ENCODE data around the gene DDX39B.

GRCh38 chr6:31547727-31548543 is 6.1 kb upstream of the DDX39B start:
- no peak for TF ChIP-seq REST (IDR thresholded peaks at IDR 0.05; ENCODE audit: insufficient read depth in 1 of 2, low read depth in 2 of 2, low read length in 2 of 2)
- no peak for TF ChIP-seq POLR2AphosphoS5 (IDR thresholded peaks at IDR 0.05; ENCODE audit: low read depth, low read length)
- TF ChIP-seq TAF1 (IDR thresholded peaks at IDR 0.05; ENCODE audit: borderline replicate concordance, insufficient read depth, low read length), result no peak

All from PFSK-1 (cell line).